Body of pancreas (tissue), 4 donors: ENCODE results near the gene MOG.
A peak's percentile ranks its signal among the peaks of the same experiment; 100 is the strongest.

Experiments
- CTCF ChIP-seq, 7 experiments: fragments of 450-650 bp in 4 of 7; fragments of 200-600 bp in 3 of 7; sonication (generic) in 3 of 7; IDR thresholded peaks; one replicate each; pipeline ENCODE4 v1.5.1; 2016 to 2019; ENCODE audit warnings: antibody characterized with exemption in 7 of 7
- POLR2A ChIP-seq, 3 donors: fragments of 450-650 bp; IDR thresholded peaks; one replicate each; pipeline ENCODE4 v1.6.1; 2016; ENCODE audit warnings: antibody characterized with exemption in 3 of 3, mild to moderate bottlenecking in 2 of 3

- TF ChIP-seq CTCF (IDR thresholded peaks at IDR 0.05): peak; percentile 36 to 56 (median 51)
- TF ChIP-seq POLR2A (IDR thresholded peaks at IDR 0.05): no peak
Observed at GRCh38 chr6:29651413-29652197, 5.3 kb upstream of the MOG start.
